Activated naive CD8-positive, alpha-beta T cell treated with anti-CD3 and anti-CD28 coated beads for 36 hours (primary cell): ENCODE measurements around the gene NUAK1. TPM values are rescaled to one million over a fixed set of nuclear protein-coding genes. Genes with fewer than 3 reads are reported as not detected.
"Not testable (repeated sequence)": the region's sequence is repeated elsewhere in the genome, so short reads cannot be mapped to it uniquely, and the experiment has no call there.

Experiments
- DNase-seq: peaks from one replicate; pipeline ENCODE4 v3.0.0; 2021
- H3K27ac Mint-ChIP-seq: one replicate; pipeline ENCODE4 v1.8.0; 2022; ENCODE audit warnings: mild to moderate bottlenecking, moderate library complexity, mixed read lengths
- H3K27me3 Mint-ChIP-seq: one replicate; pipeline ENCODE4 v1.8.0; 2022; ENCODE audit warnings: mild to moderate bottlenecking, mixed read lengths
- H3K36me3 Mint-ChIP-seq: one replicate; pipeline ENCODE4 v1.8.0; 2021; ENCODE audit warnings: mild to moderate bottlenecking, mixed read lengths
- H3K4me1 Mint-ChIP-seq: one replicate; pipeline ENCODE4 v1.8.0; 2021; ENCODE audit warnings: mixed read lengths
- H3K4me3 Mint-ChIP-seq: one replicate; pipeline ENCODE4 v1.8.0; 2022; ENCODE audit warnings: mild to moderate bottlenecking, moderate library complexity, mixed read lengths
- H3K9me3 Mint-ChIP-seq: one replicate; pipeline ENCODE4 v1.8.0; 2022; ENCODE audit warnings: mixed read lengths
- total RNA-seq, 2 experiments: library from RNA; stranded (reverse); gene quantifications; one replicate each; pipeline ENCODE4 v1.2.3, GENCODE V29; 2021

NUAK1 gene
- total RNA-seq, 2 experiments from 2014 or later = not detected

DNA sequence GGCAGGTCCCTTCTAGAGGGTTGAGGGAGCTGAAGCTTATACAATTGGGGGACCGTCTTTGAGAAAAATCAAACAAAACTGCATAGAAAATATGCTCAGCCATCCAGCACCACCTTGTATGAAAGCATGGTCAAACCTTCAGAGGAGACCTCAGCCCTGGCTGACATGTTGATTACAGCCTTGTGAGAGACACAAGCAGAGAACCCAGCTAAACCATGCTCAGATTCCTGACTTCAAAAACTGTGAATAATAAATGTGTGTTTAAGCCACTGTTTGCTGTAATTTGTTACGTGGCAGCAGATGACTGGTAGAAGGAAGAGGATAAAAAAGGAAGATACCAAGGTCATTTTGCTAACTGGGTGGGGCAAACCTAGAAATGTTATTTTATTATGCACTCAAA, 115.7 kb downstream of the NUAK1 start:
- Mint-ChIP-seq H3K36me3 (peaks cover 2% of the 10 kb centered on the region), H3K4me3 (no peak overlapping the region), H3K4me1 (no peaks in the 10 kb centered on the region), H3K27ac (no peak overlapping the region), H3K9me3 (peaks cover 11% of the 10 kb centered on the region), H3K27me3 (peaks cover 14% of the 10 kb centered on the region)
- no peak for DNase-seq

DNA sequence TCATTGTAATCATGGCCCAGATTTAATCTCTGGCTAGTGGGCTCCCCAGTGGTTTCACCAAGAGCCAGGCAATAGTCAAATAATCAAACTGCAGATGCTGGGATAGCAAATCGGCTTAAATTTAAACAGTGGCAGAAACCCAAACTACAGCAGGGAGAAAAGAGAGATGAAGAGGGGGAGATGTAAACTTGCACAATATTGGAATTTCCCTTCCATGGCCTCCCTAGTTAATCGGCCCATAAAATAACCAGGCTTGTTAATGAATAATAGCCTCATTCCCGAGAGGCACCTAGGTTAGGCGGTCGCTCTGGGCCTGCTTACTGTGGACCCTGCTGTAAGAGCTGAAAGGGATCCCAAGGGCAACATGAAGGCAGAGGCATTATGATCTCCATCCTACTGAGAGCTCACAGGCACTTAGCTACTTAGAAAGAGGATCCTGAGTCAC, 116.2 kb downstream of the NUAK1 start:
- peaks cover 15% of the 10 kb centered on the region for H3K9me3 Mint-ChIP-seq
- H3K4me3 Mint-ChIP-seq = no peak overlapping the region
- H3K27ac Mint-ChIP-seq = no peak overlapping the region
- H3K27me3 Mint-ChIP-seq = peaks cover 9% of the 10 kb centered on the region
- no peaks in the 10 kb centered on the region for H3K4me1 Mint-ChIP-seq
- no peak for DNase-seq
- peaks cover 2% of the 10 kb centered on the region for H3K36me3 Mint-ChIP-seq

DNA sequence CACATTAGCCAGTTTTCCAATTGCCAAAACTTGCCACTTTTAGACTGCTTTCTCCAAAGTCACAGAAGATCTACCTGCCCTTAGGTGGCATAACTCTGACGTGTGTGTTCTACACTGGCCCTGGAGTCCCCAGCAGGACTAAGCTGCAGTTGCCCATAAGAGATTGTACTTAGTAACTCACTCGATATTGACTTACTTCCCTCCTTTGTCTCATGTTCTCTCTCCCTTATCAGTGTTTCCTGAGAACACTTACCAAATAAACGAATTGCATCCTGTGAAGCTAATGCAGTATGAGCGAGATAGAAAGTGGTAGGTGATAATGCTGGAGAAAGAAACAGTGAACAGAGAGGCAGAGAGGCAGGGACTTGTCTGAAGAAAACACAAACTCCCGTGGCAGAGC, 117.2 kb downstream of the NUAK1 start:
- H3K27me3 Mint-ChIP-seq = peaks cover 7% of the 10 kb centered on the region
- H3K4me1 Mint-ChIP-seq = no peaks in the 10 kb centered on the region
- no peak overlapping the region for H3K4me3 Mint-ChIP-seq
- H3K9me3 Mint-ChIP-seq = peaks cover 15% of the 10 kb centered on the region
- DNase-seq = no peak
- no peak overlapping the region for H3K27ac Mint-ChIP-seq
- H3K36me3 Mint-ChIP-seq = peaks cover 2% of the 10 kb centered on the region

DNA sequence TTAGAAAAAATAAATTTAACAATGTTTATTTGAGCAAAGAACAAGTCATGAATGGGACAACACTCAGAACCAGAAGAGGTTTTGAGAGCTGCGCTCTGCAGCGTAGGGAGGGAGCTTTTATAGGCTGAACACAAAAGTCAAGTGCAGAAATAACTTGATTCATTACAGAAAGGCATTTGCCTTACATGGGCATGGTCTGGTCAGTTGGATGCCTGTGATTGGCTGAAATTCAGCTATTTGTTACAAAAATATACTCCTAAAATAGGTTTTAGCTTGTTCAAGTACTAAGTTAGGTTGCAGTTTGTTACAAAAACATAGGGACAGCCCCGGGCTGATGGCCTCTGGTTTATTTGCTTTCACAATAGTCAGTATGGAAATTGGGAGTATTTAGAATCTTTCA, 118.0 kb downstream of the NUAK1 start:
- Mint-ChIP-seq H3K27me3 (peaks cover 3% of the 10 kb centered on the region), H3K36me3 (peaks cover 2% of the 10 kb centered on the region), H3K27ac (no peak overlapping the region), H3K9me3 (peaks cover 15% of the 10 kb centered on the region), H3K4me3 (no peak overlapping the region), H3K4me1 (no peaks in the 10 kb centered on the region)
- no peak for DNase-seq

DNA sequence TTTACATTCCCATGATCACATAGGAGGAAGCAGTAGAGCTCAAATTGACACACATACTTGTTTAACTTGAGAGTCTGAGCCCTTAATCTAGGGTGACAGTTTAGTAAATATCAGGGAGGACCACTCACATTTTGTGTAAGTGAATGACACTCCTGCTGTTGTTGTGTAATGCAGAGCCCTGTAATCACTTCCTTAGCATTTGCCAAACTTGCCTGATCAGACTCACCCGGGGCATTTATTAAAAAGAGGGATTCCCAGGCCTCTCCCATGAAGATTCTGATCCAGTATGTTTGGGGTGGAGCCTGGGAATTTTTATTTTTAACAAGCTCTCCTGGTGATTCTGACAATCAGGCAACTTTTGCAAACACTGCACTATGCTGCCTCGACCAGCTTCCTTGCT, 119.6 kb downstream of the NUAK1 start:
- no peak overlapping the region for H3K27ac Mint-ChIP-seq
- H3K4me1 Mint-ChIP-seq = no peaks in the 10 kb centered on the region
- H3K36me3 Mint-ChIP-seq = peaks cover 2% of the 10 kb centered on the region
- peaks cover 3% of the 10 kb centered on the region for H3K27me3 Mint-ChIP-seq
- DNase-seq = no peak
- no peak overlapping the region for H3K4me3 Mint-ChIP-seq
- H3K9me3 Mint-ChIP-seq = peaks cover 15% of the 10 kb centered on the region

DNA sequence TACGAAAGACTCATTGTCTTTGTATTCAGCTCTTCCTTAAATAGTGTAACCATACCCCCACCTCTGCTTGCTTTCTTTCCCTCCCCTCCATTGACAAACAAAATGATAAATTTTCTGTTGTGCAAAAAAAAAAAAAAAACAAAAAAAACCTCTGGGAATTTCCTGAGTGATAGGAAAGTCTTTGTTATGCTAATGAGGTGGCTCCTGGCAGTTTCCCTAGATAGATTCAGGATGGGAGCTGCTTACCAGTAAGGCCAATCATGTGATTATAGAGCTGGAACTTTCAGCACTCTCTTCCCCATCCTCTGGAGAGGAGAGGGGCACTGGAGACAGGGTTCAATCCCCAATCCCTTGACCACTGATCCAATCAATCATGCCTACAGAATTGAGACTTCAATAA, 120.5 kb downstream of the NUAK1 start:
- Mint-ChIP-seq H3K4me3 (no peak overlapping the region), H3K27me3 (peaks cover 3% of the 10 kb centered on the region), H3K36me3 (peaks cover 2% of the 10 kb centered on the region), H3K27ac (no peak overlapping the region), H3K4me1 (no peaks in the 10 kb centered on the region), H3K9me3 (peaks cover 15% of the 10 kb centered on the region)
- no peak for DNase-seq

DNA sequence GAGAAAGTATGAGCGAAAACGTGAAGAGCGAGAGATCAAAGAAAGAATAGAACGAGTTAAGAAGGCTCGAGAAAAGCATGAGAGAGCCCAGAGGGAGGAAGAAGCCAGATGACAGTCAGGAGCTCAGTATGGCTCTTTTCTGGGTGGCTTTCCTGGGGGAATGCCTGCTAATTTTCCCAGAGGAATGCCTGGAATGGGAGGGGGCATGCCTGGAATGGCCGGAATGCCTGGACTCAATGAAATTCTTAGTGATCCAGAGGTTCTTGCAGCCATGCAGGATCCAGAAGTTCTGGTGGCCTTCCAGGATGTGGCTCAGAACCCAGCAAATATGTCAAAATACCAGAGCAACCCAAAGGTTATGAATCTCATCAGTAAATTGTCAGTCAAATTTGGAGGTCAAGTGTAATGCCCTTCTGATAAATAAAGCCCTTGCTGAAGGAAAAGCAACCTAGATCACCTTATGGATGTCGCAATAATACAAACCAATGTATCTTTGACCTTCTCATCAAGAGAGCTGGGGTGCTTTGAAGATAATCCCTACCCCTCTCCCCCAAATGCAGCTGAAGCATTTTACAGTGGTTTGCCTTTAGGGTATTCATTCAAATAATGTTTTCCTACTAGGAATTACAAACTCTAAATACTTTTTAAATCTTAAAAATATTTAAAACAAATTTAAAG, 122.0 kb downstream of the NUAK1 start:
- H3K4me1 Mint-ChIP-seq, H3K27me3 Mint-ChIP-seq, H3K27ac Mint-ChIP-seq, DNase-seq, H3K36me3 Mint-ChIP-seq, H3K4me3 Mint-ChIP-seq: not testable (repeated sequence)
- peaks cover 15% of the 10 kb centered on the region for H3K9me3 Mint-ChIP-seq

DNA sequence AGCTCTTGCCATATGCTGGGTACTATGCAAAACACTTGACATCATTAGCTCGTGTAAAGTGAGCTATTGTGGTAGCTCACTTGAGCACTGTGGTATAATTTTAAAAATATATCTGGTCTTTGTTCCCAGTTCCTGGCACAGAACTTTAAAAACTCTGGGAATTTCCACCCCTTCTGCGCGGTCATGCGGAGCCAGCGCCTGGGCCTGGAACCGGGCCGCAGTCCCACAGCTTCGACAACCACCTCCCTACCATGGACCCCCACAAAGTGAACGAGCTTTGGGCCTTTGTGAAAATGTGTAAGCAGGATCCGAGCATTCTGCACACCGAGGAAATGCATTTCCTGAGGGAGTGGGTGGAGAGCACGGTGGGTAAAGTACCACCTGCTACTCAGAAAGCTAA, 123.1 kb downstream of the NUAK1 start:
- Mint-ChIP-seq H3K36me3 (no peaks in the 10 kb centered on the region), H3K27ac (no peak overlapping the region), H3K4me1 (no peaks in the 10 kb centered on the region), H3K4me3 (no peak overlapping the region), H3K27me3 (peaks cover 3% of the 10 kb centered on the region), H3K9me3 (peaks cover 15% of the 10 kb centered on the region)
- DNase-seq = no peak

DNA sequence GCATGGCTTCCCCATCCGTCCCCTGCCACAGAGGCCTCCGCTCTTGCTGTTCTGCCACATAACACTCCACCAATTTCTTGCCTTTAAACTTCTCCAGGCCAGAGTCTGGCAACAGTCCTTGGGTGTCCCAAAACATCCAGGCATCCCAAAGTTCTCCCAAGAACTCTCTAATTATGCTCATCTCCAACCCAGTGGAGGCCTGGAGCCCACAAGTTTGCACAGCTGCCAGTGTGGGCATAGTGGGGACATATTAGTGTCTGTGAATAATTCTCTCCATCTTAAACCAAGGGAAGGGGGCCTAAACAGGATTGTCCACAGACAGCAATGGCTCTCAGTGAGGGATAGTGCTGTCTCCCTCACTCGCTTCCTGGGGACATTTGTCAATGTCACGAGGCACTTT, 124.8 kb downstream of the NUAK1 start:
- H3K9me3 Mint-ChIP-seq = peaks cover 9% of the 10 kb centered on the region
- H3K27ac Mint-ChIP-seq = no peak overlapping the region

More for the DNA sequence above, 124.8 kb downstream of the NUAK1 start:
- no peak for DNase-seq
- Mint-ChIP-seq H3K4me1 (no peaks in the 10 kb centered on the region), H3K36me3 (no peaks in the 10 kb centered on the region), H3K27me3 (peaks cover 3% of the 10 kb centered on the region), H3K4me3 (no peak overlapping the region)

Other genes starting within 250 kb of the NUAK1 start
- gene CKAP4, start 109.1 kb upstream of the NUAK1 start, total RNA-seq = 10 to 100 TPM; 23.4 to 23.7 TPM
- 1 to 10 TPM; 7.3 to 7.7 TPM for gene TCP11L2, start 163.8 kb upstream of the NUAK1 start, total RNA-seq
- gene POLR3B, start 218.8 kb upstream of the NUAK1 start, total RNA-seq = 10 to 100 TPM; 13.7 to 14.2 TPM